Activated T-cell treated with anti-CD3 and anti-CD28 coated beads for 1 hour (primary cell): ENCODE data around the gene SRGAP2B.
"Not testable (repeated sequence)": the region's sequence is repeated elsewhere in the genome, so short reads cannot be mapped to it uniquely, and the experiment has no call there.

Experiments
- DNase-seq: peaks from one replicate; pipeline ENCODE4 v3.0.0-alpha.2; 2020; ENCODE audit warnings: low read depth

Gene SRGAP2B

GRCh38 chr1:145095284-145096057 is at the start of gene SRGAP2B, which contains the start of gene FAM72D:
Gene SRGAP2B, minus strand, starts transcription at chr1:145095328. Its CDS starts 2,427 bp downstream, at chr1:145092901.
Gene FAM72D, plus strand, starts transcription at chr1:145095974. Its CDS starts 874 bp downstream, at chr1:145096848.
- DNase-seq, result not testable (repeated sequence)

- DNase-seq, result not testable (repeated sequence)
These were observed 49.3 kb upstream of the SRGAP2B start for GRCh38 chr1:145144264-145144913.

- DNase-seq, result not testable (repeated sequence)
These were observed 45.4 kb upstream of the SRGAP2B start for GRCh38 chr1:145140549-145140948.

GRCh38 chr1:145134476-145134875 is 39.3 kb upstream of the SRGAP2B start:
- not testable (repeated sequence) for DNase-seq

- DNase-seq, result not testable (repeated sequence)
These were observed 33.8 kb upstream of the SRGAP2B start for GRCh38 chr1:145128697-145129469.

- not testable (repeated sequence) for DNase-seq
These were observed 32.0 kb upstream of the SRGAP2B start for GRCh38 chr1:145127144-145127543.

GRCh38 chr1:145125112-145125511 is 30.0 kb upstream of the SRGAP2B start:
- DNase-seq, result not testable (repeated sequence)

GRCh38 chr1:145123992-145124641 is 29.0 kb upstream of the SRGAP2B start:
- DNase-seq, result not testable (repeated sequence)

GRCh38 chr1:145123062-145123395 is 27.9 kb upstream of the SRGAP2B start:
- DNase-seq, result not testable (repeated sequence)

GRCh38 chr1:145122344-145123061 is 27.4 kb upstream of the SRGAP2B start:
- DNase-seq, result not testable (repeated sequence)

GRCh38 chr1:145119842-145120241 is 24.7 kb upstream of the SRGAP2B start:
- not testable (repeated sequence) for DNase-seq

- DNase-seq, result not testable (repeated sequence)
These were observed 20.7 kb upstream of the SRGAP2B start for GRCh38 chr1:145115587-145116493.

GRCh38 chr1:145114560-145115057 is 19.5 kb upstream of the SRGAP2B start:
- DNase-seq, result not testable (repeated sequence)

- DNase-seq, result not testable (repeated sequence)
These were observed 17.6 kb upstream of the SRGAP2B start for GRCh38 chr1:145112703-145113102.

GRCh38 chr1:145111674-145112073 is 16.5 kb upstream of the SRGAP2B start:
- DNase-seq, result not testable (repeated sequence)

GRCh38 chr1:145103294-145103693 is 8.2 kb upstream of the SRGAP2B start:
- DNase-seq, result not testable (repeated sequence)

GRCh38 chr1:145101725-145102124 is 6.6 kb upstream of the SRGAP2B start:
- not testable (repeated sequence) for DNase-seq

GRCh38 chr1:145094655-145095211 is 395 bp downstream of the SRGAP2B start:
- not testable (repeated sequence) for DNase-seq

GRCh38 chr1:145093517-145094149 is 1.5 kb downstream of the SRGAP2B start:
- DNase-seq, result not testable (repeated sequence)
